ENCODE results near the gene MTTP.

DNA sequence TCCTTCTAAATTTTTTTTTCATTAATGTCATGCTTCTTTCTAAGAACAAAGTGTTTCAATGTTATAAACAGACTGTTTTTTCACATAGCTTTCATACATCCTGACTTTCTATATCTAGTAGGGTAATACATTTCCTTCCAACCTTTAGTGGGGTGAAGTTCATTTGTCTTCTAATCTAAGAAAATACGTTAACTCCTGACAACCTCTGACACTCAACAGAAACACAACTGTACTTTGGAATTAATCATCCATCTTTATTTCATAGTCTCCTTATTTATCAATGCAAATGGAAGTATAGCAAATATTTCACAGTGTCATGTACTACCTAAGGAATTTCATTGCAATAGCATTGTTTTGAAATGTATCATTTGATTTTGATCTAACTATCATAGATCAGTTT, 2.7 kb upstream of the MTTP start:
- TF ChIP-seq, protein P1, sequence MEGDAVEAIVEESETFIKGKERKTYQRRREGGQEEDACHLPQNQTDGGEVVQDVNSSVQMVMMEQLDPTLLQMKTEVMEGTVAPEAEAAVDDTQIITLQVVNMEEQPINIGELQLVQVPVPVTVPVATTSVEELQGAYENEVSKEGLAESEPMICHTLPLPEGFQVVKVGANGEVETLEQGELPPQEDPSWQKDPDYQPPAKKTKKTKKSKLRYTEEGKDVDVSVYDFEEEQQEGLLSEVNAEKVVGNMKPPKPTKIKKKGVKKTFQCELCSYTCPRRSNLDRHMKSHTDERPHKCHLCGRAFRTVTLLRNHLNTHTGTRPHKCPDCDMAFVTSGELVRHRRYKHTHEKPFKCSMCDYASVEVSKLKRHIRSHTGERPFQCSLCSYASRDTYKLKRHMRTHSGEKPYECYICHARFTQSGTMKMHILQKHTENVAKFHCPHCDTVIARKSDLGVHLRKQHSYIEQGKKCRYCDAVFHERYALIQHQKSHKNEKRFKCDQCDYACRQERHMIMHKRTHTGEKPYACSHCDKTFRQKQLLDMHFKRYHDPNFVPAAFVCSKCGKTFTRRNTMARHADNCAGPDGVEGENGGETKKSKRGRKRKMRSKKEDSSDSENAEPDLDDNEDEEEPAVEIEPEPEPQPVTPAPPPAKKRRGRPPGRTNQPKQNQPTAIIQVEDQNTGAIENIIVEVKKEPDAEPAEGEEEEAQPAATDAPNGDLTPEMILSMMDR (IDR thresholded peaks at IDR 0.05) = no peak
- no peak for TF ChIP-seq POLR2A (IDR thresholded peaks at IDR 0.05)

Data from adrenal gland (tissue), 5 donors.